Choroid plexus epithelial cell (primary cell): ENCODE measurements around the gene C19orf38.
A peak's percentile ranks its signal among the peaks of the same experiment; 100 is the strongest.
"Not testable (repeated sequence)": the region's sequence is repeated elsewhere in the genome, so short reads cannot be mapped to it uniquely, and the experiment has no call there.

ENCODE experiments used
- DNase-seq: peaks from one replicate; pipeline ENCODE4 v3.0.0-alpha.2; 2010; ENCODE audit warnings: low read depth
- H3K4me3 ChIP-seq: 2 replicates; pipeline ENCODE4 v1.5.1; 2011; ENCODE audit warnings: low read depth, mild to moderate bottlenecking, control low read depth, low read length, moderate library complexity
- CTCF ChIP-seq: conservative IDR thresholded peaks from 2 replicates; pipeline ENCODE4 v1.5.1; 2011; ENCODE audit warnings: low read depth, mild to moderate bottlenecking, control low read depth, inconsistent platforms, low read length, moderate library complexity

The C19orf38 gene

DNA sequence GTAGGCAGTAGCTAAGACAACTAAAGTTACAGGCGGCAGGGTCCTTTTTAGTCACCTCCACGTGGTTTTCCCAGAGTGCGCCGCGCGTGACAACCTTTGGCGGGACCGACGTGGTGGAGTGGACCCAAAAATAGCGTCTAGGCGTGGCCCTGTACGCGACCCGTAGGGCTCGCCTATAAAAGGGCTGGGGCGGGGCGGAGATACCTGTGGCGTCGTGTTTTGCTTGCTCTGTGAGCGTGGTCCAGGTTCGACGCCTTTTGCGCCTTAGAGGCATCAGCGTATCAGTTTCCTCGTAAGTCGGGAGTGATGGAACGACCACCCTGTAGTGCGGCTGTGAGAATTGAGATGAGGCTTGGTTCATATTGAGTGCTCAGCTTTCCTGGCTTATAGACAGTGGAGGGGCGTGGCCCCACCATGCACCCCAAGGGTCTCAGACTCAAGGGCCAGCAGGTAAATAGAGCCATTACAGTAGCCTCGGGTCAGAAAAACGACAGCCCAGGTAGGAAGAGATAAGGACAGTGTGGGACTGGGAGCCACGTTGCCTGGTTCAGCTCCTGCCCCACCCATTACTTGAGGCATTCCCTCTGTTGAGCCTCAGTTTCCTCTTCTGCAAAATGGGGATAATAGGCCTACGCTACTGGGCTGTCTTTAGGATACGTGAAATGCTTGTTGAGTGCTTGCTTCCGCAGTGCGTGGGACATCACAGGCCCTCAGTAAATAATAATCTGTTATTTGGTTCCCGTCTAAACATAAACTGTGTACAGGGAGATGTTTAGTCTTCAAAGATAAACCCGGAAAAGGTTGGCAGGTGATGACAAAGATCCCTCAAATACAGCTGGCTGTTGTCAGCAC lies 11.5 kb upstream of the C19orf38 start:
- H3K4me3 ChIP-seq, result peak overlapping the region; percentile 82
- no peak for TF ChIP-seq CTCF
- peak; percentile 90 for DNase-seq

- H3K4me3 ChIP-seq, DNase-seq: not testable (repeated sequence)
Observed at GRCh38 chr19:10837649-10838048, 10.6 kb upstream of the C19orf38 start.

DNA sequence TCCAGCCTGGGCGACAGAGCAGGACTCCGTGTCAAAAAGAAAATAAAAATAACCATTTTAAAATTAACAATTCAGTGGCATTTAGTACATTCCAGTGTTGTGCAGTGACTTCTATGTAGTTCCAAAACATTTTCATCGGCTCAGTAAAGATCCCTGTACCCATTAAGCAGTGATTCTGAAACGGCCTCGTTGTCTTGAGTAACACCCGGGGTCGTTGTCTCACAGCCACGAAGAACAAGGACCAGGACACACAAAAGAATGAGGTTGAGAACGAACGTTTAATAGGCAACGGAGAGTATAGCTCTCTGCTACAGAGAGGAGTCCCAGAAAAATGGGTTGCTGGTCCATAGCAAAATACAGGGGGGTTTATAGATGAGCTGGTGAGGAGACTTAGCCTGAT lies 9.8 kb upstream of the C19orf38 start:
- TF ChIP-seq CTCF, result no peak
- no peak overlapping the region for H3K4me3 ChIP-seq
- no peak for DNase-seq

DNA sequence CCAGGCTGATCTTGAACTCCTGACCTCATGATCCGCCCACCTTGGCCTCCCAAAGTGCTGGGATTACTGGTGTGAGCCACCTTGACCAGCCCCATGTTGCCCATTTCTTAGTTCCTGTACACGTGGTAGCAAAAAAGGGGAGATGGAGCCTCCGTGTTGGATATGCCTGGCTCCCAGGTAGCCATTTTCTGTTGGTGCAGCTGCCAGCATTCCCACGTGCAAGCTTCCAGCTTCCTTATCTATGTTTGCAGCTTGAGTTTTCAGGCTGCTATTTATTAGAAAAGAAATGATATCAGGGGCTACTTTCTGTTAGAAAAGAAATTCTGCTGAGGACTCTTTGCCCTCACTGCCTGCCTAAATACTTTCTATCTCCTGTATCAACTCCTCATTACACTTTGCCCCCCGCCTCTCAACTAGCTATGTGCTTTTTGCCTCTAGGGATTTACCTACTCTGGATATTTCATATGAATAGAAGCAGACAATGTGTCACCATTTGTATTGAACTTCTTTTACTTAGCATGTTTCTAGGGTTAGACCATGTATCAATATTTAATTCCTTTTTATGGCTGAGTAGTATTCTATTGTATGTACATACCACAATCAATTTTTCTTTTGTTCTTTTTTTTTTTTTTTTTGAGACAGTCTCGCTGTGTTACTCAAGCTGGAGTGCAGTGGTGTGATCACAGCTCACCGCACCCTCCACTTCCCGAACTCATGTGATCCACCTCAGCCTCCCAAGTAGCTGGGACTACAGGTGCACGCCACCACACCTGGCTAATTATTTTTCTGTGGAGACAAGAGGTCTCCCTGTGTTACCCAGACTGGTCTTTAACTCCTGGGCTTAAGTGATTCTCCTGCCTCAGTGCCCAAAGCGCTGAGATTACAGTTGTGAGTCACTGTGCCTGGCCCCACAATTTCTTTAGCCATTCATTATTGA lies 8.8 kb upstream of the C19orf38 start:
- DNase-seq, result no peak
- no peak for TF ChIP-seq CTCF
- H3K4me3 ChIP-seq, result no peak overlapping the region

DNA sequence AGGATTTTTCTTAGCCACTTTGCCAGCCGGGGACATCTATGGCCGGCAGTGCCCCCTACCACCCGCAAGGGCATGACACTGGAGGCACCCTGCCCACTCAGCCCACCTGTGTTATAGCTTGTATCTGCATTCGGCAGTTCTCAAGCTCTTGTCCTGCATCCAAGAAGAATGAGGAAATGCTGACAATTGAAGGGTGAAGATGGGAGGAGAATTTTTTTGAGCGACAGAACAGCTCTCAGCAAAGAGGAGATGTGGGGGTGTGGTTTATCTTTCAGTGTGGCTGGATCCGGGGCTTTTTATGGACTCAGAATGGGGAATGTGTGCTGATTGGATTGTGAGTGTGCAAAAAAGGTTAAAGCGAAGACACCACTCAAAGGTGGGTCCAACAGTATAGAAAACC lies 5.4 kb upstream of the C19orf38 start:
- no peak for DNase-seq
- no peak for TF ChIP-seq CTCF
- H3K4me3 ChIP-seq, result no peak overlapping the region

DNA sequence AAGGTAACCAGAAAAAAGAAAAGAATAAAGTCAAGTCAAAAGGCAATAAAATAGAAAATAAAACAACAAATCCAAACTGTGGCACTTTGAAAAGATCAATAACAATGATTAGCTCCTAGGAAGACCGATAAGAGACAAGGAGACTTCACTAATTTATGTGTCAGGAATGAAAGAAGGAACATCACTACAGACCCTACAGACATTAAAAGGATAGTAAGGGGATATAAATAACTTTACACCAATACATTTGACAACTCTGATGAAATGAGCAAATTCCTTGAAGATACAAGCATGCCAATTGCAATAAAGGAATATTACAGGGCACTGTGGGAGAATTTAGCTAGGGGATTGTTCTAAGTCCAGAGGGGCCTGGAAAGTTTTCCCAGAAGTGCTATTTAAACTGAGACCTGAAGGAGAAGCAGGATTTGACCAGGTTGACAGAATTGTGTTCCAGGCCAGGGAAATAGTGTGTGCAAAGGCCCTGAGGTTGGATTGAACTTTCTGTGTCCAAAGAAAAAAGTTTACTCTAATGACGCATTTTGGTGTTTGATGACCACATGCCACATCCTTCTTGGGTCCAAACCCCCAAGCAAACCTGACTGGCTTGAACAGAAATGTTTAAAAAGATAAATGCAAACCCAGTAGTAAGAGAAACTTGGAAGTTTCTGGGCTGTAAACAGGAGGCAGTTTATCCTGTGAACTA lies 1.6 kb upstream of the C19orf38 start:
- TF ChIP-seq CTCF, result no peak
- no peak overlapping the region for H3K4me3 ChIP-seq
- no peak for DNase-seq

DNA sequence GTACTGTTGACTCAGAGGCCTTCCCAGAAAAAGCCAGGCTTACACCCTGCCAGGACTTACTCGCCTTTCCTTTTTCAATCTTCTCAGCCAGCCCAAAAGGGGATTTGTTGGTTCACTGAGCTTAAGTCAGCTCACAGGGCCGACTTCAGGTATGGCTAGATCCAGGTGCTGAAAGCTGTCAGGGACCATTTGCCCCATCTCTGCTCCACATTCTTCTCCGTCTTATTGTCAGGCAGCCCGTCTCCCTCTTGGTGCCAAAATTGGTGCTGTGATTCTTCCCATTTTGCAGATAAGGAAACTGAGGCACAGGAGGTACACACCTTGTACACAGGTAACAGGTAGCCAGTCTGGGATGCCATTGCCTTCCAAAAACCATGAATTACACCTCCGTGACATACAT lies 2.4 kb downstream of the C19orf38 start:
- no peak overlapping the region for H3K4me3 ChIP-seq
- no peak for TF ChIP-seq CTCF
- DNase-seq, result no peak
